22Rv1 (cell line): ENCODE results near the gene LAYN.

Source experiments
- H3K27ac ChIP-seq: fragments of 450-650 bp; 2 replicates; pipeline ENCODE4 v1.5.1; 2017
- CTCF ChIP-seq: fragments of 450-650 bp; IDR thresholded peaks from 2 replicates; pipeline ENCODE4 v1.5.1; 2017; ENCODE audit warnings: mild to moderate bottlenecking
- ZFX ChIP-seq: fragments of 450-650 bp; IDR thresholded peaks from 2 replicates; pipeline ENCODE4 v1.6.1; 2017; ENCODE audit warnings: antibody characterized with exemption, borderline replicate concordance

LAYN gene

GRCh38 chr11:111585371-111585770 is 44.9 kb downstream of the LAYN start:
- no peak overlapping the region for H3K27ac ChIP-seq
- TF ChIP-seq ZFX = no peak
- no peak for TF ChIP-seq CTCF

GRCh38 chr11:111586388-111586831 is 45.9 kb downstream of the LAYN start:
- TF ChIP-seq CTCF (peak; percentile 81), ZFX (no peak)
- no peak overlapping the region for H3K27ac ChIP-seq

- H3K27ac ChIP-seq = no peak overlapping the region
- no peak for TF ChIP-seq ZFX
- TF ChIP-seq CTCF = no peak
Observed at GRCh38 chr11:111589114-111589513, 48.6 kb downstream of the LAYN start.

- H3K27ac ChIP-seq = no peak overlapping the region
- no peak for TF ChIP-seq CTCF
- no peak for TF ChIP-seq ZFX
Observed at GRCh38 chr11:111589886-111590499, 49.5 kb downstream of the LAYN start.

GRCh38 chr11:111591187-111591960 is 50.9 kb downstream of the LAYN start:
- no peak overlapping the region for H3K27ac ChIP-seq
- TF ChIP-seq CTCF (no peak), ZFX (no peak)

GRCh38 chr11:111592491-111592890 is 52.0 kb downstream of the LAYN start:
- H3K27ac ChIP-seq = no peak overlapping the region
- TF ChIP-seq ZFX (no peak), CTCF (no peak)

- TF ChIP-seq CTCF = no peak
- no peak for TF ChIP-seq ZFX
- no peak overlapping the region for H3K27ac ChIP-seq
Observed at GRCh38 chr11:111596319-111596718, 55.8 kb downstream of the LAYN start.
